HL-60 (cell line): ENCODE measurements around the gene GCNT3.

Experiments used
- DNase-seq, 2 experiments: peaks; one replicate each; pipeline ENCODE4 v3.0.0-alpha.2; 2010 to 2020; ENCODE audit warnings: low read depth in 1 of 2, low spot score in 1 of 2
- H3K27ac ChIP-seq: fragments of 250-450 bp; sonication (Bioruptor Pico); replicated peaks from 2 replicates; pipeline ENCODE4 v1.5.1; 2020; ENCODE audit warnings: mild to moderate bottlenecking, moderate library complexity
- H3K27me3 ChIP-seq: fragments of 250-450 bp; sonication (Bioruptor Pico); 2 replicates; pipeline ENCODE4 v1.5.1; 2021; ENCODE audit warnings: mild to moderate bottlenecking, moderate library complexity; ENCODE audit not compliant: insufficient read depth, poor library complexity, severe bottlenecking
- H3K4me3 ChIP-seq: replicated peaks from 2 replicates; pipeline ENCODE4 v1.5.1; 2011; ENCODE audit warnings: mild to moderate bottlenecking, control low read depth, low read length; ENCODE audit not compliant: insufficient read depth
- CTCF ChIP-seq: IDR thresholded peaks from one replicate; pipeline ENCODE4 v1.5.1; 2011; ENCODE audit warnings: low read length, control low read depth, inconsistent platforms; ENCODE audit not compliant: insufficient read depth
- GABPA ChIP-seq: IDR thresholded peaks from 2 replicates; pipeline ENCODE4 v1.6.1; 2012; ENCODE audit warnings: low read depth
- POLR2AphosphoS5 ChIP-seq: IDR thresholded peaks from 2 replicates; pipeline ENCODE4 v1.6.1; 2012; ENCODE audit warnings: low read depth
- REST ChIP-seq: IDR thresholded peaks from 2 replicates; pipeline ENCODE4 v1.6.1; 2012; ENCODE audit warnings: low read depth; ENCODE audit not compliant: insufficient replicate concordance
- SPI1 ChIP-seq: IDR thresholded peaks from 2 replicates; pipeline ENCODE4 v1.6.1; 2012; ENCODE audit warnings: low read depth, mild to moderate bottlenecking, borderline replicate concordance

GCNT3 gene

GRCh38 chr15:59594991-59595390, 16.6 kb upstream of the GCNT3 start:
- Histone ChIP-seq H3K4me3 (no peak overlapping the region), H3K27me3 (no peaks in the 10 kb centered on the region), H3K27ac (no peak overlapping the region)
- no peak for TF ChIP-seq CTCF
- no peak for TF ChIP-seq POLR2AphosphoS5
- no peak for TF ChIP-seq SPI1
- TF ChIP-seq GABPA, result no peak
- TF ChIP-seq REST, result no peak
- no peak for DNase-seq

- no peaks in the 10 kb centered on the region for H3K27me3 ChIP-seq
- TF ChIP-seq REST (no peak), SPI1 (no peak)
- DNase-seq, result no peak
- no peak overlapping the region for H3K4me3 ChIP-seq
- no peak overlapping the region for H3K27ac ChIP-seq
Measured at GRCh38 chr15:59595434-59595915, 16.1 kb upstream of the GCNT3 start.

- no peak overlapping the region for H3K27ac ChIP-seq
- TF ChIP-seq REST, result no peak
- TF ChIP-seq CTCF, result no peak
- no peak for TF ChIP-seq GABPA
- TF ChIP-seq POLR2AphosphoS5, result no peak
- no peak for TF ChIP-seq SPI1
- H3K4me3 ChIP-seq, result no peak overlapping the region
- DNase-seq, result no peak
- H3K27me3 ChIP-seq, result no peaks in the 10 kb centered on the region
Measured at GRCh38 chr15:59596640-59597039, 14.9 kb upstream of the GCNT3 start.

GRCh38 chr15:59598461-59598860, 13.1 kb upstream of the GCNT3 start:
- Histone ChIP-seq H3K27ac (no peak overlapping the region), H3K27me3 (no peaks in the 10 kb centered on the region), H3K4me3 (no peak overlapping the region)
- no peak for TF ChIP-seq REST
- TF ChIP-seq GABPA, result no peak
- no peak for TF ChIP-seq SPI1
- TF ChIP-seq CTCF, result no peak
- TF ChIP-seq POLR2AphosphoS5, result no peak
- DNase-seq, result no peak
